Measurements from ENCODE around the gene TNS3. TPM values are rescaled to one million over a fixed set of nuclear protein-coding genes. Genes with fewer than 3 reads are reported as not detected.

The TNS3 gene
- total and polyA plus RNA-seq, 2 donors (not counting 3 experiments of a cell fraction or from before 2014, with no cell fraction given): 10.4 to 45.1 TPM

- POLR2A ChIA-PET: no interaction called here
- TF ChIP-seq GATA2 (IDR thresholded peaks at IDR 0.05; ENCODE audit: insufficient read depth, insufficient read length, low read depth, low read length) (no peak), MYC (IDR thresholded peaks at IDR 0.05; ENCODE audit: low read depth, low read length) (no peak), EZH2 (IDR thresholded peaks at IDR 0.05; ENCODE audit: borderline replicate concordance, low read depth, low read length, severe bottlenecking) (no peak), JUN (IDR thresholded peaks at IDR 0.05; ENCODE audit: borderline replicate concordance, insufficient read depth, insufficient read length, low read depth) (no peak), POLR2AphosphoS5 (IDR thresholded peaks at IDR 0.05; ENCODE audit: insufficient read depth, low read depth, low read length) (no peak), MAX (IDR thresholded peaks at IDR 0.05; ENCODE audit: insufficient read depth, insufficient read length) (no peak)
- Histone ChIP-seq H2AFZ (ENCODE audit: low read depth, low read length) (no peak overlapping the region), H3K4me2 (ENCODE audit: insufficient read depth, low read length) (no peak overlapping the region), H3K9ac (replicated peaks; ENCODE audit: extremely low read depth, insufficient read depth, low read length) (no peak overlapping the region), H3K9me1 (replicated peaks; ENCODE audit: control insufficient read depth, extremely low read depth, insufficient read depth, low read length) (no peaks in the 10 kb centered on the region), H3K4me3 (replicated peaks in 1 of 3; ENCODE audit: insufficient read depth in 1 of 3, low read depth in 1 of 3, low read length in 3 of 3) (no peak overlapping the region), H3K36me3 (ENCODE audit: control insufficient read depth in 2 of 2, extremely low read depth in 1 of 2, insufficient read depth in 2 of 2, low read length in 2 of 2) (no peaks in the 10 kb centered on the region), H3K27ac (ENCODE audit: insufficient read depth, low read depth, low read length) (no peak overlapping the region), H4K20me1 (replicated peaks; ENCODE audit: control insufficient read depth, extremely low read depth, insufficient read depth, low read length) (no peaks in the 10 kb centered on the region), H3K79me2 (ENCODE audit: control insufficient read depth, insufficient read depth, low read length) (peaks cover 3% of the 10 kb centered on the region), H3K9me3 (replicated peaks; ENCODE audit: control insufficient read depth, insufficient read depth, low read length) (no peaks in the 10 kb centered on the region), H3K4me1 (ENCODE audit: control insufficient read depth, extremely low read depth, insufficient read depth, low read length) (no peaks in the 10 kb centered on the region), H3K27me3 (ENCODE audit: control insufficient read depth in 2 of 2, insufficient read depth in 2 of 2, low read length in 2 of 2) (no peaks in the 10 kb centered on the region)
- no peak for FAIRE-seq
- CTCF ChIA-PET: no interaction called here
- BruUV-seq (replicated peaks): no TSS peak
- no peak for DNase-seq (ENCODE audit: low read depth, low spot score)
- intact Hi-C loops (cut with micrococcal nuclease): no loop called here
- dilution Hi-C loops (cut with MboI; ENCODE audit: extremely low pct_ligation_motif_present, low sequenced_read_pairs): no loop called here
Measured at GRCh38 chr7:47354071-47354470, 227.8 kb downstream of the TNS3 start.

GRCh38 chr7:47352394-47352968, 229.4 kb downstream of the TNS3 start:
- TF ChIP-seq CTCF (IDR thresholded peaks at IDR 0.05; ENCODE audit: extremely low read depth in 1 of 2, insufficient read depth in 1 of 2, low read depth in 1 of 2, low read length in 2 of 2) (no peak), MAX (IDR thresholded peaks at IDR 0.05; ENCODE audit: insufficient read depth, insufficient read length) (no peak), POLR2A (IDR thresholded peaks at IDR 0.05; ENCODE audit: low read depth, low read length) (no peak)

More at GRCh38 chr7:47352394-47352968, 229.4 kb downstream of the TNS3 start:
- Histone ChIP-seq H3K4me2 (ENCODE audit: insufficient read depth, low read length) (no peak overlapping the region), H3K79me2 (ENCODE audit: control insufficient read depth, insufficient read depth, low read length) (no peaks in the 10 kb centered on the region), H3K4me3 (replicated peaks in 1 of 3; ENCODE audit: insufficient read depth in 1 of 3, low read depth in 1 of 3, low read length in 3 of 3) (no peak overlapping the region), H4K20me1 (replicated peaks; ENCODE audit: control insufficient read depth, extremely low read depth, insufficient read depth, low read length) (no peaks in the 10 kb centered on the region), H3K9ac (replicated peaks; ENCODE audit: extremely low read depth, insufficient read depth, low read length) (no peak overlapping the region), H2AFZ (ENCODE audit: low read depth, low read length) (no peak overlapping the region), H3K9me1 (replicated peaks; ENCODE audit: control insufficient read depth, extremely low read depth, insufficient read depth, low read length) (no peaks in the 10 kb centered on the region), H3K36me3 (ENCODE audit: control insufficient read depth in 2 of 2, extremely low read depth in 1 of 2, insufficient read depth in 2 of 2, low read length in 2 of 2) (no peaks in the 10 kb centered on the region), H3K9me3 (replicated peaks; ENCODE audit: control insufficient read depth, insufficient read depth, low read length) (no peaks in the 10 kb centered on the region), H3K27ac (ENCODE audit: insufficient read depth, low read depth, low read length) (no peak overlapping the region), H3K4me1 (ENCODE audit: control insufficient read depth, extremely low read depth, insufficient read depth, low read length) (no peaks in the 10 kb centered on the region), H3K27me3 (ENCODE audit: control insufficient read depth in 2 of 2, insufficient read depth in 2 of 2, low read length in 2 of 2) (no peaks in the 10 kb centered on the region)
- intact Hi-C loops (cut with micrococcal nuclease) (no loop called here), dilution Hi-C loops (cut with MboI; ENCODE audit: extremely low pct_ligation_motif_present, low sequenced_read_pairs) (no loop called here)
- BruUV-seq (replicated peaks): no TSS peak
- ChIA-PET CTCF (interaction anchor here (1.2 kb wide), 1 partner anchor 86 kb away, joined by 4 read pairs; no protein-coding TSS in a partner anchor), POLR2A (no interaction called here)
- DNase-seq (ENCODE audit: low read depth, low spot score) (no peak), FAIRE-seq (no peak)

Data from endothelial cell of umbilical vein (primary cell).